Subcutaneous abdominal adipose tissue (tissue), 5 donors: ENCODE results near the gene TGM5.

Experiments
- H3K27ac ChIP-seq: one replicate; pipeline ENCODE4 v1.7.0; 2013; ENCODE audit warnings: low read depth, mild to moderate bottlenecking, inconsistent platforms, low read length, moderate library complexity
- H3K27me3 ChIP-seq, 5 donors: one replicate each; pipeline ENCODE4 v1.7.0; 2013; ENCODE audit warnings: low read length in 5 of 5, inconsistent platforms in 1 of 5; ENCODE audit not compliant: control insufficient read depth in 5 of 5, insufficient read depth in 4 of 5
- H3K36me3 ChIP-seq, 5 donors: one replicate each; pipeline ENCODE4 v1.7.0; 2013; ENCODE audit warnings: low read length in 5 of 5; ENCODE audit not compliant: control insufficient read depth in 5 of 5, insufficient read depth in 5 of 5
- H3K4me1 ChIP-seq, 5 donors: one replicate each; pipeline ENCODE4 v1.7.0; 2013; ENCODE audit warnings: low read length in 5 of 5, mild to moderate bottlenecking in 3 of 5, moderate library complexity in 1 of 5; ENCODE audit not compliant: control insufficient read depth in 5 of 5, insufficient read depth in 5 of 5
- H3K4me3 ChIP-seq, 5 donors: one replicate each; pipeline ENCODE4 v1.7.0; 2013; ENCODE audit warnings: low read length in 5 of 5, low read depth in 1 of 5
- H3K9ac ChIP-seq, 5 donors: one replicate each; pipeline ENCODE4 v1.7.0; 2013; ENCODE audit warnings: low read length in 5 of 5, mild to moderate bottlenecking in 4 of 5, moderate library complexity in 3 of 5
- H3K9me3 ChIP-seq, 5 donors: one replicate each; pipeline ENCODE4 v1.7.0; 2013; ENCODE audit warnings: low read length in 5 of 5; ENCODE audit not compliant: control insufficient read depth in 5 of 5
- donor health status: healthy.
- donor health status: healthy.
- donor health status: healthy.
- donor health status: healthy.
- donor health status: healthy.

The TGM5 gene

GRCh38 chr15:43211224-43211735, 55.4 kb downstream of the TGM5 start:
- H3K36me3 ChIP-seq = no peaks in the 10 kb centered on the region
- peaks cover 5 to 20% (median 15%) of the 10 kb centered on the region in 5 donors for H3K4me1 ChIP-seq
- no peaks in the 10 kb centered on the region for H3K9me3 ChIP-seq
- no peak overlapping the region for H3K4me3 ChIP-seq
- no peak overlapping the region for H3K27ac ChIP-seq
- peaks cover 0 to 4% (median 0%) of the 10 kb centered on the region in 5 donors for H3K27me3 ChIP-seq
- H3K9ac ChIP-seq = no peak overlapping the region

GRCh38 chr15:43210807-43211206, 55.9 kb downstream of the TGM5 start:
- Histone ChIP-seq H3K4me1 (peaks cover 5 to 20% (median 15%) of the 10 kb centered on the region in 5 donors), H3K9ac (no peak overlapping the region), H3K9me3 (no peaks in the 10 kb centered on the region), H3K27ac (no peak overlapping the region), H3K27me3 (peaks cover 0 to 4% (median 0%) of the 10 kb centered on the region in 5 donors), H3K4me3 (no peak overlapping the region), H3K36me3 (no peaks in the 10 kb centered on the region)

- Histone ChIP-seq H3K4me3 (no peak overlapping the region), H3K27ac (no peak overlapping the region), H3K9ac (no peak overlapping the region), H3K9me3 (no peaks in the 10 kb centered on the region), H3K36me3 (no peaks in the 10 kb centered on the region), H3K27me3 (peaks cover 0 to 4% (median 0%) of the 10 kb centered on the region in 5 donors), H3K4me1 (peaks cover 5 to 20% (median 15%) of the 10 kb centered on the region in 5 donors)
Measured at GRCh38 chr15:43210172-43210745, 56.5 kb downstream of the TGM5 start.

GRCh38 chr15:43209059-43209824, 57.5 kb downstream of the TGM5 start:
- H3K36me3 ChIP-seq = no peaks in the 10 kb centered on the region
- peaks cover 0 to 4% (median 0%) of the 10 kb centered on the region in 5 donors for H3K27me3 ChIP-seq
- H3K9me3 ChIP-seq = no peaks in the 10 kb centered on the region
- no peak overlapping the region for H3K27ac ChIP-seq
- no peak overlapping the region for H3K4me3 ChIP-seq
- H3K9ac ChIP-seq = no peak overlapping the region
- H3K4me1 ChIP-seq = peaks cover 5 to 30% (median 16%) of the 10 kb centered on the region in 5 donors

- Histone ChIP-seq H3K4me3 (peak overlapping the region in 1 of 5 donors; percentile 32), H3K4me1 (peaks cover 5 to 31% (median 21%) of the 10 kb centered on the region in 5 donors), H3K9me3 (no peaks in the 10 kb centered on the region), H3K27ac (no peak overlapping the region), H3K27me3 (peaks cover 0 to 4% (median 0%) of the 10 kb centered on the region in 5 donors), H3K36me3 (no peaks in the 10 kb centered on the region), H3K9ac (peak overlapping the region in 1 of 5 donors; percentile 44)
Measured at GRCh38 chr15:43208052-43209002, 58.4 kb downstream of the TGM5 start.

GRCh38 chr15:43207024-43207423, 59.7 kb downstream of the TGM5 start:
- H3K9ac ChIP-seq = no peak overlapping the region
- no peak overlapping the region for H3K27ac ChIP-seq
- no peaks in the 10 kb centered on the region for H3K9me3 ChIP-seq
- H3K36me3 ChIP-seq = no peaks in the 10 kb centered on the region
- peaks cover 5 to 31% (median 21%) of the 10 kb centered on the region in 5 donors for H3K4me1 ChIP-seq
- H3K27me3 ChIP-seq = peaks cover 0 to 4% (median 0%) of the 10 kb centered on the region in 5 donors
- H3K4me3 ChIP-seq = no peak overlapping the region

GRCh38 chr15:43206054-43206453, 60.7 kb downstream of the TGM5 start:
- Histone ChIP-seq H3K27me3 (peaks cover 0 to 4% (median 0%) of the 10 kb centered on the region in 5 donors), H3K4me1 (peaks cover 5 to 31% (median 21%) of the 10 kb centered on the region in 5 donors), H3K4me3 (no peak overlapping the region), H3K27ac (no peak overlapping the region), H3K36me3 (no peaks in the 10 kb centered on the region), H3K9ac (no peak overlapping the region), H3K9me3 (no peaks in the 10 kb centered on the region)

GRCh38 chr15:43204016-43204901, 62.5 kb downstream of the TGM5 start:
- Histone ChIP-seq H3K4me1 (peaks cover 5 to 31% (median 21%) of the 10 kb centered on the region in 5 donors), H3K27me3 (no peaks in the 10 kb centered on the region), H3K9ac (no peak overlapping the region), H3K9me3 (no peaks in the 10 kb centered on the region), H3K4me3 (no peak overlapping the region), H3K36me3 (no peaks in the 10 kb centered on the region), H3K27ac (no peak overlapping the region)

GRCh38 chr15:43199945-43200488, 66.7 kb downstream of the TGM5 start:
- peaks cover 13 to 25% (median 23%) of the 10 kb centered on the region in 5 donors for H3K36me3 ChIP-seq
- H3K27me3 ChIP-seq = no peaks in the 10 kb centered on the region
- H3K27ac ChIP-seq = no peak overlapping the region
- H3K4me1 ChIP-seq = peaks cover 0 to 13% (median 6%) of the 10 kb centered on the region in 5 donors
- no peak overlapping the region for H3K9ac ChIP-seq
- H3K4me3 ChIP-seq = no peak overlapping the region
- no peaks in the 10 kb centered on the region for H3K9me3 ChIP-seq
